IMR-90 (cell line): ENCODE measurements around the gene OR51B4. TPM values are rescaled to one million over a fixed set of nuclear protein-coding genes. Genes with fewer than 3 reads are reported as not detected.

Source experiments
- ATAC-seq: fragments of 200-7000 bp; cut with Tn5 transposase; 2 replicates; pipeline ENCODE4 v1.9.1; 2020; ENCODE audit warnings: low read depth, mild to moderate bottlenecking, moderate library complexity
- BruUV-seq: library from RNA; stranded (reverse); fragments of 400-500 nt; replicated peaks from 2 replicates; lab custom pipeline; 2021; lab: Mats Ljungman, UMichigan
- CTCF ChIA-PET: fragments of 300-600 bp; formaldehyde crosslinking; extraction: SDS; loops from one replicate; lab custom pipeline; 2021; ENCODE audit warnings: antibody characterized with exemption; lab: Yijun Ruan, JAX
- POLR2A ChIA-PET: fragments of 300-600 bp; sonication (Branson Sonifier 250); formaldehyde crosslinking; loops from one replicate; lab custom pipeline; 2022; ENCODE audit warnings: antibody characterized with exemption; ENCODE audit not compliant: unreplicated experiment; lab: Charles Lee
- DNase-seq: peaks from one replicate; pipeline ENCODE4 v3.0.0; 2013
- H2AFZ ChIP-seq: replicated peaks from 2 replicates; pipeline ENCODE3; 2013; ENCODE audit warnings: low read length, mild to moderate bottlenecking; ENCODE audit not compliant: poor library complexity
- H2AK5ac ChIP-seq: 2 replicates; pipeline ENCODE4 v1.6.1; 2013; ENCODE audit warnings: low read depth, low read length, inconsistent platforms
- H2AK9ac ChIP-seq: replicated peaks from 2 replicates; pipeline ENCODE3; 2013; ENCODE audit warnings: mild to moderate bottlenecking, low read depth, low read length, moderate library complexity; ENCODE audit not compliant: poor library complexity
- H2BK120ac ChIP-seq: 2 replicates; pipeline ENCODE4 v1.6.1; 2013; ENCODE audit warnings: low read depth, low read length, inconsistent platforms
- H2BK15ac ChIP-seq: 3 replicates; pipeline ENCODE4 v1.6.1; 2013; ENCODE audit warnings: low read depth, low read length, inconsistent platforms
- H2BK20ac ChIP-seq: 2 replicates; pipeline ENCODE4 v1.6.1; 2013; ENCODE audit warnings: low read depth, mild to moderate bottlenecking, inconsistent platforms, low read length, moderate library complexity
- H2BK5ac ChIP-seq: 2 replicates; pipeline ENCODE4 v1.6.1; 2013; ENCODE audit warnings: mild to moderate bottlenecking, low read depth, low read length, inconsistent platforms; ENCODE audit not compliant: poor library complexity, severe bottlenecking
- H3K14ac ChIP-seq: replicated peaks from 2 replicates; pipeline ENCODE4 v1.6.1; 2013; ENCODE audit warnings: low read depth, low read length, inconsistent platforms
- H3K18ac ChIP-seq: 2 replicates; pipeline ENCODE4 v1.6.1; 2013; ENCODE audit warnings: low read depth, low read length, control low read depth
- H3K23ac ChIP-seq: 2 replicates; pipeline ENCODE4 v1.6.1; 2013; ENCODE audit warnings: low read depth, low read length, inconsistent platforms
- H3K27ac ChIP-seq: 2 replicates; pipeline ENCODE4 v1.5.1; 2013; ENCODE audit warnings: mild to moderate bottlenecking, control low read depth, low read length; ENCODE audit not compliant: insufficient read depth
- H3K27me3 ChIP-seq: 2 replicates; pipeline ENCODE4 v1.6.1; 2013; ENCODE audit warnings: low read length; ENCODE audit not compliant: control insufficient read depth, insufficient read depth
- H3K36me3 ChIP-seq: 2 replicates; pipeline ENCODE4 v1.6.1; 2013; ENCODE audit warnings: low read length, mixed read lengths; ENCODE audit not compliant: control insufficient read depth, insufficient read depth
- H3K4ac ChIP-seq: 2 replicates; pipeline ENCODE4 v1.6.1; 2013; ENCODE audit warnings: low read depth, low read length, inconsistent platforms
- H3K4me1 ChIP-seq: 2 replicates; pipeline ENCODE4 v1.6.1; 2013; ENCODE audit warnings: low read length, mixed read lengths; ENCODE audit not compliant: control insufficient read depth, insufficient read depth
- H3K4me2 ChIP-seq: 2 replicates; pipeline ENCODE4 v1.6.1; 2013; ENCODE audit warnings: low read depth, mild to moderate bottlenecking, control low read depth, low read length, moderate library complexity
- H3K4me3 ChIP-seq: 2 replicates; pipeline ENCODE4 v1.5.1; 2013; ENCODE audit warnings: low read depth, mild to moderate bottlenecking, control low read depth, low read length, moderate library complexity; ENCODE audit not compliant: insufficient read depth
- H3K56ac ChIP-seq: 2 replicates; pipeline ENCODE4 v1.6.1; 2013; ENCODE audit warnings: low read length, inconsistent platforms; ENCODE audit not compliant: insufficient read depth; ENCODE audit errors: extremely low read depth
- H3K79me1 ChIP-seq, 2 experiments: 2 replicates each; pipeline ENCODE4 v1.6.1; 2013; ENCODE audit warnings: low read length in 2 of 2, inconsistent platforms in 1 of 2, low read depth in 1 of 2
- H3K9ac ChIP-seq: 2 replicates; pipeline ENCODE4 v1.6.1; 2013; ENCODE audit warnings: low read depth, low read length, control low read depth
- H3K9me1 ChIP-seq: 2 replicates; pipeline ENCODE4 v1.6.1; 2013; ENCODE audit warnings: low read length, inconsistent platforms; ENCODE audit not compliant: insufficient read depth
- H3K9me3 ChIP-seq: 2 replicates; pipeline ENCODE4 v1.6.1; 2013; ENCODE audit warnings: low read length; ENCODE audit not compliant: control insufficient read depth, insufficient read depth
- H4K20me1 ChIP-seq: 2 replicates; pipeline ENCODE4 v1.6.1; 2013; ENCODE audit warnings: low read length, inconsistent platforms; ENCODE audit not compliant: insufficient read depth
- H4K5ac ChIP-seq: 2 replicates; pipeline ENCODE4 v1.6.1; 2013; ENCODE audit warnings: mild to moderate bottlenecking, low read depth, low read length, control low read depth
- H4K8ac ChIP-seq, 2 experiments: 2 replicates each; pipeline ENCODE4 v1.6.1; 2013; ENCODE audit warnings: low read depth in 2 of 2, low read length in 2 of 2, control low read depth in 1 of 2, inconsistent platforms in 1 of 2
- H4K91ac ChIP-seq: 2 replicates; pipeline ENCODE4 v1.6.1; 2013; ENCODE audit warnings: low read depth, low read length, inconsistent platforms; ENCODE audit not compliant: insufficient read depth
- CEBPB ChIP-seq: IDR thresholded peaks from 2 replicates; pipeline ENCODE4 v1.6.1; 2012; ENCODE audit warnings: low read depth, low read length, improper control_type of control experiment
- CHD1 ChIP-seq: IDR thresholded peaks from 2 replicates; pipeline ENCODE4 v1.6.1; 2012; ENCODE audit warnings: low read depth, low read length, improper control_type of control experiment
- MAFK ChIP-seq: IDR thresholded peaks from 2 replicates; pipeline ENCODE4 v1.6.1; 2012; ENCODE audit warnings: low read depth, low read length, improper control_type of control experiment
- MAZ ChIP-seq: IDR thresholded peaks from 2 replicates; pipeline ENCODE4 v1.6.1; 2012; ENCODE audit warnings: low read depth, mild to moderate bottlenecking, low read length, improper control_type of control experiment, moderate library complexity, borderline replicate concordance
- POLR2A ChIP-seq: IDR thresholded peaks from 2 replicates; pipeline ENCODE4 v1.6.1; 2012; ENCODE audit warnings: mild to moderate bottlenecking, low read depth, low read length
- WGBS, 2 experiments: methylation state at CpG; one replicate each; pipeline versions ENCODE4 v1.1.5 to v1.1.7; 2013; ENCODE audit warnings: missing lambda C conversion rate in 2 of 2; ENCODE audit not compliant: insufficient read length in 1 of 2; ENCODE audit errors: extremely low coverage in 2 of 2; 5-methylcytosine and 5-hydroxymethylcytosine counted together
- dilution Hi-C: fragments of 300-500 bp; cut with HindIII; formaldehyde crosslinking; loops from one replicate; pipeline ENCODE4 v1.14.3; 2018; ENCODE audit warnings: low sequenced_read_pairs; ENCODE audit not compliant: unreplicated experiment
- in situ Hi-C: fragments of 300-500 bp; cut with MboI; formaldehyde crosslinking; loops from 3 replicates; pipeline ENCODE4 v1.14.3; 2019; ENCODE audit warnings: low sequenced_read_pairs, inconsistent platforms, mixed read lengths
- intact Hi-C: fragments of 100-400 bp; cut with micrococcal nuclease; formaldehyde crosslinking; loops from 2 replicates; pipeline ENCODE4 v1.10.0; 2022
- polyA plus RNA-seq, 3 experiments: library from polyadenylated mRNA; depleted of rRNA; stranded (reverse); fragments of >200 nt; gene quantifications; 2 replicates each; pipeline ENCODE4 v1.2.3, GENCODE V29; 2012; ENCODE audit warnings: low replicate concordance in 1 of 3
- total RNA-seq: library from RNA; depleted of rRNA; stranded (reverse); fragments of >200 nt; gene quantifications from 2 replicates; pipeline ENCODE4 v1.2.3, GENCODE V29; 2012
- TF ChIP-seq, protein P1 (sequence below): fragments of 150-350 bp; IDR thresholded peaks from 2 replicates; pipeline ENCODE4 v1.6.1; 2017; ENCODE audit warnings: mild to moderate bottlenecking, antibody characterized with exemption, low read length, low read depth

OR51B4 gene
- total and polyA plus RNA-seq, 2 of the 4 experiments (the other 2 are of a cell fraction) = not detected

DNA sequence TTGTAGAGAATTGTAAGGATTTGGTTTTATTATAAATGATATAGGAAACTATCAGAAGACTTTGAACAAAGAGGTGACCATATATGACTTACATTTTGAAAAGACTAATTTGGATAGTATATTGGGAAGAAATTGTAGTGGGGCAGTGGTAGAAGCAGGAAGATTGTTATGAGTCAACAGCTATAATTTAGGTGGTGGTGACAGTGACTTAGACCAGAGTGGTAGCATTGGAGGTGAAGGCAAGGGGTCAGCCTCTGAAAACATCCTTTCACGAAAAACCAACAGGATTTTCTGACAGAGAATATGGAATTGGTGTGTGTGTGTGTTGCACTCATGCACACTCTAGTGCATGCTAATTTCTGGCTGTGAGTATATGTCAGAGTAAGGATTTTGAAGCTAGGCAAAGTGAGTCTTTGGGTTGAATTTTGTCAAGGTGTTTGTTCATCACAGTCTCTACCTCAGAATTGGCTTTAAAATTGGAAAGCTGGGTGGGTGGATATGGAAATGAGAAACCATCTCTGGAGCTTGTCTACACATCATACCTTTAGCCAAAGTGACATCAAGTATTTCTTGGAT is 23.9 kb downstream of the OR51B4 start:
- TF ChIP-seq MAFK = no peak
- no peak for TF ChIP-seq POLR2A
- TF ChIP-seq MAZ = no peak
- no peak for TF ChIP-seq CEBPB
- TF ChIP-seq, protein P1, sequence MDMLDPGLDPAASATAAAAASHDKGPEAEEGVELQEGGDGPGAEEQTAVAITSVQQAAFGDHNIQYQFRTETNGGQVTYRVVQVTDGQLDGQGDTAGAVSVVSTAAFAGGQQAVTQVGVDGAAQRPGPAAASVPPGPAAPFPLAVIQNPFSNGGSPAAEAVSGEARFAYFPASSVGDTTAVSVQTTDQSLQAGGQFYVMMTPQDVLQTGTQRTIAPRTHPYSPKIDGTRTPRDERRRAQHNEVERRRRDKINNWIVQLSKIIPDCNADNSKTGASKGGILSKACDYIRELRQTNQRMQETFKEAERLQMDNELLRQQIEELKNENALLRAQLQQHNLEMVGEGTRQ = no peak
- TF ChIP-seq CHD1 = no peak
- BruUV-seq = no TSS peak
- H2BK20ac ChIP-seq = peak overlapping the region; percentile 96
- POLR2A ChIA-PET = no interaction called here
- no peaks in the 10 kb centered on the region for H4K20me1 ChIP-seq
- H3K14ac ChIP-seq = peak overlapping the region; percentile 72
- no peak overlapping the region for H2AFZ ChIP-seq
- peak overlapping the region; percentile 97 for H2BK5ac ChIP-seq
- H3K4me2 ChIP-seq = no peak overlapping the region
- intact Hi-C loops = no loop called here
- H3K4me3 ChIP-seq = no peak overlapping the region
- no peaks in the 10 kb centered on the region for H3K9me3 ChIP-seq
- WGBS, 2 experiments = 100% methylated on average over 1 of the region's 1 CpG; no CpG with 5 or more reads in 1 of the 2 experiments
- ATAC-seq (no peak), DNase-seq (no peak)
- no peaks in the 10 kb centered on the region for H3K27me3 ChIP-seq
- H3K9me1 ChIP-seq = peaks cover 10% of the 10 kb centered on the region
- CTCF ChIA-PET = interaction anchor here (0.6 kb wide), 1 partner anchor 8 kb away, joined by 3 read pairs; no protein-coding TSS in a partner anchor
- in situ Hi-C loops = no loop called here
- no peak overlapping the region for H3K56ac ChIP-seq
- H3K4me1 ChIP-seq = peaks cover 16% of the 10 kb centered on the region
- H4K91ac ChIP-seq = peak overlapping the region; percentile 87
- H3K27ac ChIP-seq = no peak overlapping the region
- H3K79me1 ChIP-seq = no peaks in the 10 kb centered on the region
- peak overlapping the region; percentile 96; the same call in 2 of the 3 replicates for H2BK15ac ChIP-seq
- no peak overlapping the region for H2AK9ac ChIP-seq
- peak overlapping the region; percentile 87 for H2BK120ac ChIP-seq
- H3K23ac ChIP-seq = no peak overlapping the region
- no peaks in the 10 kb centered on the region for H3K36me3 ChIP-seq
- peak overlapping the region in 1 of 2 experiments; percentile 66; a peak in 2 of 4 replicates for H4K8ac ChIP-seq
- H4K5ac ChIP-seq = peak overlapping the region; percentile 57; the same call in 1 of the 2 replicates
- peak overlapping the region; percentile 85 for H3K4ac ChIP-seq
- dilution Hi-C loops = no loop called here
- H3K18ac ChIP-seq = peak overlapping the region; percentile 37; the same call in 1 of the 2 replicates
- no peak overlapping the region for H3K9ac ChIP-seq
- H2AK5ac ChIP-seq = peak overlapping the region; percentile 91
